Left renal pelvis (tissue), 4 donors: ENCODE measurements around the gene CFAP20DC. TPM values are rescaled to one million over a fixed set of nuclear protein-coding genes. Genes with fewer than 3 reads are reported as not detected.
A peak's percentile ranks its signal among the peaks of the same experiment; 100 is the strongest.
"Not testable (repeated sequence)": the region's sequence is repeated elsewhere in the genome, so short reads cannot be mapped to it uniquely, and the experiment has no call there.

Experiments used
- DNase-seq, 4 donors: peaks; one replicate each; pipeline ENCODE4 v3.0.0-alpha.2; 2013; ENCODE audit warnings: low read depth in 4 of 4, low spot score in 3 of 4
- polyA plus RNA-seq, 4 donors: library from polyadenylated mRNA; unstranded; fragments of 120-200 nt; gene quantifications; one replicate each; pipeline ENCODE4 v1.2.1, GENCODE V29; 2013; ENCODE audit not compliant: insufficient read length in 4 of 4

CFAP20DC gene
- polyA plus RNA-seq, 4 donors = 2.3 to 4.4 (median 3.9) TPM

DNA sequence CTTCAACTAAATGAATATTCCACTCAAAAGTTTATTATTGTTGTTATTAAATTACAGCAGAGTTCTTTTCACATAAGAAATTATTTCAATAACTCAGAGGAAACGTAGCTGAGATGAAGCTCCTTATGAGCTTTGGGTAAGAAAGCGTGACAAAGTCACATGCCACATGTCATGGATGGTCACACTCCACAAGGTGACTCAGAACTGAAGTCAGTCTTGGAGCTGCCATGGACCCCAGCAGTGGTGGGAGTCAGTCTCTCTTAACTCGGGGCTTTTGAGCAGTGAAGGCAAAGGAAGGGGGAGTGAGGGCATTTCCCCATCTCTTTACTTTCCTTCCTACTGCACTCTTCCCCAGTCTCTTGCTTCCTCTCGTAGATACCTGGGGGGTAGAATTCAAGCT is 295.8 kb downstream of the CFAP20DC start:
- no peak for DNase-seq

GRCh38 chr3:58751882-58752567 is 297.8 kb downstream of the CFAP20DC start:
- DNase-seq = no peak

- DNase-seq = no peak
These were observed 298.6 kb downstream of the CFAP20DC start for GRCh38 chr3:58751235-58751634.

- no peak for DNase-seq
These were observed 299.9 kb downstream of the CFAP20DC start for GRCh38 chr3:58749948-58750347.

DNA sequence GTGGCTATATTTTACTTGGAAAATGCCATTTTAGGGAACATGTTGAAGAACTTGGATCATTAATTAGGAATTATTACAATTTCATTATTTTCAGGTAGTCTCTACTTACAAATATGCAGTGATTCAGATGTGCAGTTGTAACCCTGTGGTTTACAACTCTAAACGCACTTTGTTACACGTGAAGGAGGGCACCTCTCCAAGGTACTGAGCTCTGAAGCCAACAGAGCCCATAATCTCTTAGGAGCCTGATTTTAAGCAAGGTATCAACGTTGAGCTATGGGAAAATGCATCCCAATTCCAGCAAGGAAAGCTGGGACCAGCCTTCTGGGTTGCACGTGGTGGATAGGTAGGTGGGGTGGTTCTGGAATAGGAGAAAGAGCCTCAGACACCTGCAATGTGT is 301.8 kb downstream of the CFAP20DC start:
- peak in 1 of 4 donors; percentile 6 for DNase-seq

- no peak for DNase-seq
These were observed 303.1 kb downstream of the CFAP20DC start for GRCh38 chr3:58746758-58747157.

DNA sequence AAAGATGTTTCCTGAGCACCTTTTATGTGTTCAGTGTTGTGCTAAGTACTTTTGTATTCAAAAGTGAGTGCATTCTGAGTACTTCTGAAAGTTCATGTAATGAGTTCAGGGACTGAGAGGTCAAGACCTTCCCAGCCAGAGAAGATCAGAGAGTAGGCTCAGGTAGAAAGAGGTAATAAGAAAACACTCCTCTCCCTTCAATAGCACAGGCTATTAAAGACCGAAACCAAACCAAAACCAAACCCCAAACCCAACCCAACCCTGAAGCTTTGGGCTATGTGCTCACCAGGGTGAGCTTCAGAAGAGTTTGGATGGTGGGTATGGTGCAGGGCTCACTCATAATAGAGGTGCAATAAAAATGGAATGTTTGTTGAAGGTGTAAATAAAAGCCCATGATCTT is 306.5 kb downstream of the CFAP20DC start:
- DNase-seq = no peak

DNA sequence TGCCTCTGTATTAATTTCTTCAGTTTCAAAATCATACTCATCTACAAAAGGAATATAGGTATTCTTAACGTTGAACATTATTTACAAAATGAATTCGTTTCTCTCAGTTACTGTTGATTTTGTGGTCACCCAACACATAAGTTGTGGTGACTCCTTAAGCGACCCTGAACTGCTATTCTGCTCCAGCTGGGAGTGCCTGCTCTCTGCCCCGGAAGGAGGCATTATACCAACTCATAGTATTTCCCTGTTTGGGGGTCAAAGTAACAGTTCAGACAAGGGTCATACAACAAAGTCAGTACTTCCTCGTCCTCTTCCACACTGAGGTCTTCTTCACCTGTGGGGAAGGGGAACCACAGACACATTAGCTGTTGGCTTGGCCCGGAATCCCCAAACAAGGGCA is 307.6 kb downstream of the CFAP20DC start:
- no peak for DNase-seq

GRCh38 chr3:58737644-58738043 is 312.2 kb downstream of the CFAP20DC start:
- no peak for DNase-seq

GRCh38 chr3:58731673-58732072 is 318.2 kb downstream of the CFAP20DC start:
- no peak for DNase-seq

GRCh38 chr3:58728723-58729122 is 321.1 kb downstream of the CFAP20DC start:
- DNase-seq = no peak

- no peak for DNase-seq
These were observed 324.4 kb downstream of the CFAP20DC start for GRCh38 chr3:58725326-58725853.

DNA sequence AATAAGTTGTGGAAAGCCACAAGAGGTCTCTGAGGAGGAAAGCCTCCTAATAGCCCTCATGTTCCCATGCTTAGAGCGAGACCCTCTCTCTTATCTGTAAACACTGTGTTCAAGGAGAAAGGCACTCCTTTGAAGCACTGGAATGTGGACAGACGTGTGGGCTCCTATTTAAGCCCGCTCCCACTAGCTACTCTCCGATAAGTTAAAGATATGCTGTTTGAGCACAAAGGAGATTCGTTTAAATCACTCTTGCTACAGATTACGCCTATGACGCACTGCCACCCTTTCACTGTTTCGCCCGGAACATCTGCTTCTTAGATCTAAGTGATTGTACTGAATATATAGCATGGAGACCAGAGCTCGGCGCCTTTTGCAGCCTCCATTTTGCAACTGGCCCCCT is 325.5 kb downstream of the CFAP20DC start:
- no peak for DNase-seq

DNA sequence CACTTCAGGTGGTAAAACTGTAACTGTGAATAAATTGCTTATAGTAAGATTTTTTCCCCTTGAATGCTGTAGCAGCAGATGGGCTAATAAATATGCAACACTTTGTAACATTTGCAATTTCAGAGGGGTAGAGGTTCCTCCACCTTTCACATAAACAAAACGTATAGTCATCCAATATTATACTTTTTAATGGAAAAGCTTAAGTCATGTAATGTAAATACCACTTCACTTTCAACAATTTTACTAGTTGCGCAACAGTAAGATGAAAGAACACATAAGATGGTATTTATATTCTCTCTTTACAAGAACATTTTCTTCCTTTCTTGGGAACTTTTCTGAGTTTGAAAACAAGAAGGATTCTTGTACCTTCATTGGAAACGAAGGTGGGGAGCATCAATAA is 326.7 kb downstream of the CFAP20DC start:
- DNase-seq = no peak

DNA sequence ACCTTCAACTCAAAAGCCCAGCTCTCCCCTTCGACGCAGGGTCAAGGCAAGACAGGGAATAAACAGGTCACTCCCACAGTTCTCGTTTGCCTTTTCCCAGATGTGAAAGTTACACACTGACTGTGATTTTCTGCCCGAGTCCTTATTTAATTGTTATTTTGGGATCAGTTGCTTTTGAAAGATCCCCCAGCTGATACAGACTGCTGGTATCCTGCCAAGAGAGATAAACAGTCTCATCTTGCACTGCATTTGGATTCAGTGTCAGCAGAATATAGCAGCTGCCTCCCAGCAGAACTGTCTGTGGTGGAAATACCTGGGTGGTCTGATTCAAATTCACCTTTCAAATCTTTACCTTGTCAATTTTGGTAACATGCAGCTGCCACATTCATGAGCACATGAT is 327.3 kb downstream of the CFAP20DC start:
- DNase-seq = peak in 1 of 4 donors; percentile 19

GRCh38 chr3:58720526-58720925 is 329.3 kb downstream of the CFAP20DC start:
- no peak for DNase-seq

DNA sequence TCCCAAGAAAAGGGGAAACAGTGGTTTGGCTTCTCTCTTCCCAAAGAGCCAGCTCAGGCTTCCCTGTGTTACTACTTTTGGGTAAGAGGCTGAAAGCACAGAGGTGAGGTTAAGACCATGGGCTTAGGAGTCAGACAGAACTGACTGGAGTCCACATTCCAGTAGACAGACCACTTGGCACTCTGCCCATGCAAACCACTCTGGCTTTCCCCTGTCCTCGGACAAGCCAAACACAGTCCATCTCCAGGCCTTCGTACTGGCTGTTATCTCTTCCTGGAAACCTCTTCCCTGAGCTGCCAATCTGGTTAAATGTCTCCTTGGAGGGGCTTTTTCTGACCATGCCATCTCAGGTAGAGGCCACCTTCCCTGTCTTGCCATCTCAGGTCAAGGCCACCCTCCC is 330.1 kb downstream of the CFAP20DC start:
- no peak for DNase-seq

GRCh38 chr3:58713715-58714401 is 336.0 kb downstream of the CFAP20DC start:
- DNase-seq = no peak

GRCh38 chr3:58711871-58712270 is 338.0 kb downstream of the CFAP20DC start:
- DNase-seq = no peak

GRCh38 chr3:58708983-58709382 is 340.8 kb downstream of the CFAP20DC start:
- DNase-seq = not testable (repeated sequence)

DNA sequence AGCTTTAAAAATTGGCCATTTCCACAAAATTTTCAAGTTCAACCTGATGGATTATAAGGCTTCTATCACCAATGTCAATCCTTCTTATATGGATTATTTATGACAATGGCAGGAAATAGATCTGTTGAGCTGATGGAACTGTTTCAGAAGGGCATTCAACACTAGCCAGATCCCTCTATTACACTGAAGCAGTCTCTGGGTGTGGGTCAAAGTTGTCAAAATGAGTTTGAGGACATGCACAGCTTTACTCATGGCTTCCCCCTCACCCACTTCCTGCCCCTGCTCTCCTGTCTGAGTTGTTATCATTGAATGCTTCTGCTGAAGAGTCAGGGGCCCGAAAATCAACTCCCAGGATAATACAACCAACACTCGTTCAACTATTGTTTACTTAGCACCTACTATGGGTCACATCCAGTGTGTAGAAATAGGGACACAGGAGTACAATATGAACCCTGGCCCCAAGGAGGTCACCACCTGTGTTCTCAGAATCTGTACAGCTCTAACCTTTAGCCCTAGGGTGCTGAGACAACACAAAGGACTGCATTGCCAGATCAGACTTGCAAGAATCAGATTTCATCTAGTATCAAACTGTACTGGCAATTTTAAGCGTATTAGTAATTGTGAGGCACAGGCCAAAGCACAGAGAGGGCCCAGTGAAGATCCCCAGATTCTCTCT is 341.6 kb downstream of the CFAP20DC start:
- no peak for DNase-seq
